ENCODE data around the gene MIGA2. TPM values are rescaled to one million over a fixed set of nuclear protein-coding genes. Genes with fewer than 3 reads are reported as not detected.

Gene MIGA2
- total and polyA plus RNA-seq, 9 of the 15 experiments (the other 6 are each of a cell fraction or from before 2014, with no cell fraction given): 0.15 to 54.1 (median 18.0) TPM

- TF ChIP-seq NFRKB (IDR thresholded peaks at IDR 0.05; ENCODE audit: low read depth) (no peak), ESRRA (IDR thresholded peaks at IDR 0.05; ENCODE audit: borderline replicate concordance, low read depth) (peak; percentile 100), ZNF277 (CRISPR knock-in tag; IDR thresholded peaks at IDR 0.05; ENCODE audit: borderline replicate concordance) (no peak), TAF7 (tag; IDR thresholded peaks at IDR 0.05) (no peak), MED1 (CRISPR knock-in tag; IDR thresholded peaks at IDR 0.05; ENCODE audit: borderline replicate concordance) (no peak), TBP (optimal IDR thresholded peaks at IDR 0.05; ENCODE audit: low read depth, low read length) (peak; percentile 18), ZNF140 (CRISPR knock-in tag; IDR thresholded peaks at IDR 0.05) (no peak), SIRT6 (IDR thresholded peaks at IDR 0.05; ENCODE audit: low read depth, low read length) (no peak), ZNF445 (CRISPR knock-in tag; IDR thresholded peaks at IDR 0.05; ENCODE audit: low read depth) (no peak), ZNF76 (CRISPR knock-in tag; IDR thresholded peaks at IDR 0.05; ENCODE audit: borderline replicate concordance) (no peak), ZBTB5 (IDR thresholded peaks at IDR 0.05) (no peak), NCOR1 (IDR thresholded peaks at IDR 0.05) (peak; percentile 80), SMAD3 (CRISPR knock-in tag; conservative IDR thresholded peaks at IDR 0.05) (no peak), RB1 (IDR thresholded peaks at IDR 0.05; ENCODE audit: low read depth) (peak; percentile 18; the same call in 1 of the 2 replicates), PRMT5 (CRISPR knock-in tag; IDR thresholded peaks at IDR 0.05) (no peak), ZNF512 (tag; IDR thresholded peaks at IDR 0.05) (no peak), TEAD4 (IDR thresholded peaks at IDR 0.05; ENCODE audit: low read length) (peak; percentile 79), TEAD4 (CRISPR knock-in tag; IDR thresholded peaks at IDR 0.05; ENCODE audit: borderline replicate concordance) (no peak), ARID4B (CRISPR knock-in tag; IDR thresholded peaks at IDR 0.05) (peak; percentile 59; the same call in 1 of the 2 replicates)
These were observed 13.2 kb upstream of the MIGA2 start (continued) for GRCh38 chr9:129023036-129023907.
